ENCODE measurements around the gene GAA.
A peak's percentile ranks its signal among the peaks of the same experiment; 100 is the strongest.
"Not testable (repeated sequence)": the region's sequence is repeated elsewhere in the genome, so short reads cannot be mapped to it uniquely, and the experiment has no call there.

The GAA gene

GRCh38 chr17:80141463-80142165 is 40.2 kb downstream of the GAA start:
- DNase-seq (ENCODE audit: low read depth in 2 of 3, low spot score in 1 of 3) = no peak

GRCh38 chr17:80142929-80143328 is 41.5 kb downstream of the GAA start:
- no peak for DNase-seq (ENCODE audit: low read depth in 2 of 3, low spot score in 1 of 3)

GRCh38 chr17:80145076-80146075 is 44.0 kb downstream of the GAA start:
- no peak for DNase-seq (ENCODE audit: low read depth in 2 of 3, low spot score in 1 of 3)

GRCh38 chr17:80146121-80147034 is 45.0 kb downstream of the GAA start:
- DNase-seq (ENCODE audit: low read depth in 2 of 3, low spot score in 1 of 3) = no peak

GRCh38 chr17:80147035-80147822 is 45.8 kb downstream of the GAA start, which contains the start of gene EIF4A3:
Gene EIF4A3, minus strand, starts transcription at chr17:80147128. Its CDS starts 167 bp downstream, at chr17:80146961.
- peak; percentile 96 to 97 (median 96) for DNase-seq (ENCODE audit: low read depth in 2 of 3, low spot score in 1 of 3)

GRCh38 chr17:80151333-80151732 is 50.0 kb downstream of the GAA start:
- DNase-seq (ENCODE audit: low read depth in 2 of 3, low spot score in 1 of 3) = no peak

GRCh38 chr17:80152081-80152702 is 50.8 kb downstream of the GAA start:
- DNase-seq (ENCODE audit: low read depth in 2 of 3, low spot score in 1 of 3) = no peak

GRCh38 chr17:80153004-80153403 is 51.6 kb downstream of the GAA start:
- DNase-seq (ENCODE audit: low read depth in 2 of 3, low spot score in 1 of 3) = no peak

GRCh38 chr17:80154166-80154565 is 52.8 kb downstream of the GAA start:
- no peak for DNase-seq (ENCODE audit: low read depth in 2 of 3, low spot score in 1 of 3)

GRCh38 chr17:80155600-80155999 is 54.2 kb downstream of the GAA start:
- not testable (repeated sequence) for DNase-seq (ENCODE audit: low read depth in 2 of 3, low spot score in 1 of 3)

- DNase-seq (ENCODE audit: low read depth in 2 of 3, low spot score in 1 of 3) = no peak
Observed at GRCh38 chr17:80158846-80159245, 57.5 kb downstream of the GAA start.

- no peak for DNase-seq (ENCODE audit: low read depth in 2 of 3, low spot score in 1 of 3)
Observed at GRCh38 chr17:80160536-80160935, 59.2 kb downstream of the GAA start.

- no peak for DNase-seq (ENCODE audit: low read depth in 2 of 3, low spot score in 1 of 3)
Observed at GRCh38 chr17:80163336-80163735, 62.0 kb downstream of the GAA start.

- DNase-seq (ENCODE audit: low read depth in 2 of 3, low spot score in 1 of 3) = no peak
Observed at GRCh38 chr17:80164185-80164584, 62.8 kb downstream of the GAA start.

GRCh38 chr17:80166446-80166845 is 65.1 kb downstream of the GAA start:
- DNase-seq (ENCODE audit: low read depth in 2 of 3, low spot score in 1 of 3) = no peak

- no peak for DNase-seq (ENCODE audit: low read depth in 2 of 3, low spot score in 1 of 3)
Observed at GRCh38 chr17:80168371-80168770, 67.0 kb downstream of the GAA start.

GRCh38 chr17:80169107-80169506 is 67.7 kb downstream of the GAA start:
- no peak for DNase-seq (ENCODE audit: low read depth in 2 of 3, low spot score in 1 of 3)
